ENCODE results near the gene SEMA3D. TPM values are rescaled to one million over a fixed set of nuclear protein-coding genes. Genes with fewer than 3 reads are reported as not detected.
"Not testable (repeated sequence)": the region's sequence is repeated elsewhere in the genome, so short reads cannot be mapped to it uniquely, and the experiment has no call there.

Gene SEMA3D
- total RNA-seq, 2 donors from 2014 or later = not detected

DNA sequence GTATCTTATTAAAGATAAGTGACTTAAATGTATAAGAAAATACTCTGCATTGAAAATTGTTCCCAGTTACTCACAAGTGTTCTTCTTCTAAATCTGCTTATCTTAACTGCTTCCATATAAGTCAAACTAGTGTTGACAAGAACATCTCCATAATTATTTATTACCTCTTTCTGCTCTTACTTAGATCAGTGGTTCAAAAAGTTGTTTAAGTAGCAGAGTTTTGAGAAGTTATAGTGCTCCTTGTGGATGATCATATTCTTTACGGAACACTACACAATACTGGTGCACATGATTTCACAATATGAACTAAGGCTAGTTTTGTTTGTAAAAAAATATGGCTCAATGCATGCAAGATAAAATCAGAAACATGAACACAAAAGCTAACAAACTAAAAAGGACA lies 168.4 kb downstream of the SEMA3D start:
- Mint-ChIP-seq H3K4me1 (ENCODE audit: low read depth in 2 of 2) (no peaks in the 10 kb centered on the region), H3K9me3 (peaks cover 7% of the 10 kb centered on the region)
- ATAC-seq = no peak

GRCh38 chr7:85016286-85016685 lies 170.6 kb downstream of the SEMA3D start:
- H3K27me3 Mint-ChIP-seq = no peaks in the 10 kb centered on the region
- H3K9me3 Mint-ChIP-seq = peaks cover 7% of the 10 kb centered on the region
- H3K4me1 Mint-ChIP-seq (ENCODE audit: low read depth in 2 of 2) = no peaks in the 10 kb centered on the region
- no peak for DNase-seq (ENCODE audit: low spot score)
- no peaks in the 10 kb centered on the region for H3K36me3 Mint-ChIP-seq
- no peak overlapping the region for H3K27ac Mint-ChIP-seq
- no peak for ATAC-seq
- H3K4me3 Mint-ChIP-seq = no peak overlapping the region

More for the DNA sequence above, 168.4 kb downstream of the SEMA3D start:
- Mint-ChIP-seq H3K36me3 (no peaks in the 10 kb centered on the region), H3K27me3 (no peaks in the 10 kb centered on the region), H3K4me3 (no peak overlapping the region), H3K27ac (no peak overlapping the region)
- no peak for DNase-seq (ENCODE audit: low spot score)

GRCh38 chr7:85014936-85015660 lies 171.8 kb downstream of the SEMA3D start:
- H3K36me3 Mint-ChIP-seq = no peaks in the 10 kb centered on the region
- H3K4me3 Mint-ChIP-seq = no peak overlapping the region
- peaks cover 10% of the 10 kb centered on the region for H3K9me3 Mint-ChIP-seq
- H3K4me1 Mint-ChIP-seq (ENCODE audit: low read depth in 2 of 2) = no peaks in the 10 kb centered on the region
- no peak overlapping the region for H3K27ac Mint-ChIP-seq
- H3K27me3 Mint-ChIP-seq = no peaks in the 10 kb centered on the region
- no peak for ATAC-seq
- no peak for DNase-seq (ENCODE audit: low spot score)

DNA sequence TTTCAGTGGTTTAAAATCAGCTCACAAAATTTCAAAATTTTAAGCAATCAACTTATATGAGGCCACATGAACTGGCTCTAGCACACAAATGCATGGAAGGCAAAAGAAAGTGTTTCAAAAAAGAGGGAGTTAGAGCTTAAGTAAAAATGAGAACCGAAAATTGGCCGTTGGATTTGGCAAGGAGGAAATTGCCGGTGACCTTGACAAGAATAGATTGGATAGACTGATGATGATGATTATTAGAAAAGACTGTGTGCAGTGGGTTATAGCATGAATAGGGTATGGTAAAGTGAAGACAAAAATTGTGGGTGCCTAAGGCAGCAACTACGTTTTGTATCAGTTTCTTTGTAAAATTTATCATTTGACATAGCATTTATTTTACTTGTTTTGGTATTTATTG lies 175.7 kb downstream of the SEMA3D start:
- peaks cover 2% of the 10 kb centered on the region for H3K9me3 Mint-ChIP-seq
- no peak overlapping the region for H3K4me3 Mint-ChIP-seq
- no peaks in the 10 kb centered on the region for H3K4me1 Mint-ChIP-seq (ENCODE audit: low read depth in 2 of 2)
- H3K27ac Mint-ChIP-seq = no peak overlapping the region
- ATAC-seq = no peak
- no peaks in the 10 kb centered on the region for H3K27me3 Mint-ChIP-seq
- H3K36me3 Mint-ChIP-seq = no peaks in the 10 kb centered on the region
- DNase-seq (ENCODE audit: low spot score) = no peak

DNA sequence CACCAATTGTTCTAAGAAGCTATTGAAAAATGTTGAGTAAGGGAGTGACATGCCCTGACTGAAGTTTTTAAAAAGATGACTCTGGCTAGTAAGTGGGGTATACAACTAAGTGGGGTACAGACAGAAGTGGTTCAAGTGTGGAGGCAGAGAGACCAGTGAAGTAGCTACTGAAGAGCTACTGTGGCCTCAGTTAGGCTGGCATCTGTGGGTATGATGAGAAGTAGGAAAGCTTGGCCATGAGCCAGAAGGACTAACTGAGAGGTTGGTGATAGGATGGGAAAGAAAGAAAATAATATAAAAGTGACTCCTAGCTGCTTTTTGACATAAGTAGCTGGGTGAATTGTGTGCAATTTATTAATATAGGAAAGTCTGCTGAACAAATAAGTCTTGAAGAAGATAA lies 176.6 kb downstream of the SEMA3D start:
- no peak for ATAC-seq
- Mint-ChIP-seq H3K36me3 (no peaks in the 10 kb centered on the region), H3K4me3 (no peak overlapping the region), H3K27me3 (no peaks in the 10 kb centered on the region), H3K27ac (no peak overlapping the region), H3K9me3 (peaks cover 2% of the 10 kb centered on the region), H3K4me1 (ENCODE audit: low read depth in 2 of 2) (no peaks in the 10 kb centered on the region)
- DNase-seq (ENCODE audit: low spot score) = no peak

GRCh38 chr7:85006754-85007153 lies 180.1 kb downstream of the SEMA3D start:
- Mint-ChIP-seq H3K4me1 (ENCODE audit: low read depth in 2 of 2) (no peaks in the 10 kb centered on the region), H3K9me3 (peaks cover 6% of the 10 kb centered on the region), H3K27me3 (no peaks in the 10 kb centered on the region), H3K27ac (no peak overlapping the region), H3K4me3 (no peak overlapping the region), H3K36me3 (no peaks in the 10 kb centered on the region)
- no peak for ATAC-seq
- no peak for DNase-seq (ENCODE audit: low spot score)

GRCh38 chr7:85004402-85004801 lies 182.5 kb downstream of the SEMA3D start:
- H3K36me3 Mint-ChIP-seq = no peaks in the 10 kb centered on the region
- ATAC-seq (no peak), DNase-seq (ENCODE audit: low spot score) (no peak)
- H3K9me3 Mint-ChIP-seq = peaks cover 3% of the 10 kb centered on the region
- no peaks in the 10 kb centered on the region for H3K27me3 Mint-ChIP-seq
- H3K4me3 Mint-ChIP-seq = no peak overlapping the region
- no peaks in the 10 kb centered on the region for H3K4me1 Mint-ChIP-seq (ENCODE audit: low read depth in 2 of 2)
- H3K27ac Mint-ChIP-seq = no peak overlapping the region

DNA sequence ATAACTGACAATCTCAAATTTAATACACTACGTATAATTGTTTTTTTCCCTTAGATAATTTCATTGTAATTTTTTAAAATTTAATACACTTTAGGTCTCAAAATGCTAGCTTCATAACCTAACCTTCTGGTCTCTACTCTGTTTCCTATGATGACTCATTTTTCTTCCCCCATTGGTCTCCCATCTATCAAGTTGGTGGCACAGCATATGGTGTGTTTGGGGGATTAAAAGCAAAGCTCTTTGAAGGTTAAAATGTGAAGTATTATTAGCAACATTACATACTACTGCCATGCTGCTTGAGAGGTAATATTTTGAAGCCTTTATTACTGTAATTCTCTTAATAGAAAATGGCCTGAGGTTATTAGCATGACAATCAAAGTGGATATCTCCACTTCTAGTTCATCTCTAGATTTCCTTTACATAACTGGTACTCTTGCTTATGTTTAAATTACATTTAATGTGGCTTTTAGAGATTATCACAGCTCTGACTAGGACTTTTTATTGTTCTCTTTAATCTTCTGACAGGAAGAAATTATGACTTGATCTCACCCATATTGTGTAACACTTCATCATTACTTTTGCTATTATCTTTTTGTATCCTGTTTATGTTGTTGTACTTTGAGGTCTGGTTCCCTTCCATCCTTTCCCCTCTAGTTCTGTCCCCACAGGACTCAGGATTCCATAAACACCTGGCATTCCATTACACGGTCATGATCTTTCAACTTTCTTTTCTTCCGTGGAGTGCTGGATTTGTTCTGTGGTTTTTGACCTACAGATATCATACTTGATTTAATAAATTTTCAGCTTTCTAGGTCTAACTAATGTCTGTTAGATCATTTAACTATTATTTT lies 185.1 kb downstream of the SEMA3D start:
- Mint-ChIP-seq H3K27ac (no peak overlapping the region), H3K9me3 (peaks cover 3% of the 10 kb centered on the region), H3K36me3 (no peaks in the 10 kb centered on the region), H3K4me3 (no peak overlapping the region), H3K27me3 (no peaks in the 10 kb centered on the region), H3K4me1 (ENCODE audit: low read depth in 2 of 2) (no peaks in the 10 kb centered on the region)
- ATAC-seq (no peak), DNase-seq (ENCODE audit: low spot score) (no peak)

DNA sequence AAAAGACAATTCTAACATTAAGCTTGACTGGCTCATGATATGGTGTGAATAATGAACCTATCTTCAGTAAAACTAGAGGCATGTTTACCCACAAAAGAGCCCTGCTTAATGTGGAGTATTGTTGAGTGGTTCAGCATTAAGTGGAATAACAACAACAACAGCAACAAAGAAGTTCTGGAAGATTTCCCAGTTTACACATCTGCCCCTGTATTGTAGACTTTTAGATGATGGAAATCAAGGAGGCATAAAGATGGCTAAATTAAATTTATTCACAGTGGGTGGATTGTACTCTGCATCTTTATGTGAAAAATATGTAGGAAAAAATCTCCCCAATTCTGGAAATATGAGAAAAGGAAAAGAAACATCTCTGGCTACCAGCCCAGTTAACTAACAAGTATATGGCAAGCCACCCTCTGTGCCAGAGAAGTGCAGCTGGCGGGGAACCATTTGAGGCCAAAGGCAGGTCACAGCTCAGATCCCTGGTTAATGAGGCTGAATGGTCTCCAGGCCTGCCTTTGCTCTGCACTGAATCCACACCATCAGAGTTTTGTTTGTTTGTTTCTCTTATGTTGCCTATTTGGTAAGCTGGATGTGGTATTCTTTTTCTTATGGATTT lies 186.0 kb downstream of the SEMA3D start:
- no peak for ATAC-seq
- Mint-ChIP-seq H3K27ac (no peak overlapping the region), H3K9me3 (peaks cover 3% of the 10 kb centered on the region), H3K4me3 (no peak overlapping the region), H3K4me1 (ENCODE audit: low read depth in 2 of 2) (no peaks in the 10 kb centered on the region), H3K27me3 (no peaks in the 10 kb centered on the region), H3K36me3 (no peaks in the 10 kb centered on the region)
- no peak for DNase-seq (ENCODE audit: low spot score)

- H3K4me1 Mint-ChIP-seq (ENCODE audit: low read depth in 2 of 2) = no peaks in the 10 kb centered on the region
- ATAC-seq = no peak
- H3K27ac Mint-ChIP-seq = no peak overlapping the region
- peaks cover 3% of the 10 kb centered on the region for H3K9me3 Mint-ChIP-seq
- no peak for DNase-seq (ENCODE audit: low spot score)
- H3K4me3 Mint-ChIP-seq = no peak overlapping the region
- no peaks in the 10 kb centered on the region for H3K27me3 Mint-ChIP-seq
- H3K36me3 Mint-ChIP-seq = no peaks in the 10 kb centered on the region
These were observed 187.4 kb downstream of the SEMA3D start for GRCh38 chr7:84999450-84999849.

DNA sequence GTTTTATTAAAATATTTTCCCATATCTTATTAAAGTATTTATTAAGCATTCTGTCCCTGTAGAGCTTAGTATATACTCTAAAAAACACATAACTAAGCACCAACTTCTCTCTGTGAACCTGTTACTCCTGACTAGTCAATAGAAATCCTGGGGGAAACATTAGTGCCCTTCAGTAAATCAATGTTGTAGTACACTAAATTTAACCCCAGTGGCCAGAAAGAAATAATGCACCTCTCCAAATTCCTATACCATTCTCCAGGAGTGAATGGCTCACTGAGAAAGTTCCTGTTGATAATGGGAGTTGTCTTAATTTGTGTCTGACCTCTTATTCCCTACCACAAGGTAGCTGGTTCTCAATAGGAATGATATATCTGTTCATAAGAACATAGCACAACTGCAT lies 188.2 kb downstream of the SEMA3D start:
- no peak for DNase-seq (ENCODE audit: low spot score)
- ATAC-seq = no peak
- H3K9me3 Mint-ChIP-seq = peaks cover 3% of the 10 kb centered on the region
- H3K27ac Mint-ChIP-seq = no peak overlapping the region
- no peak overlapping the region for H3K4me3 Mint-ChIP-seq
- H3K36me3 Mint-ChIP-seq = no peaks in the 10 kb centered on the region
- H3K4me1 Mint-ChIP-seq (ENCODE audit: low read depth in 2 of 2) = no peaks in the 10 kb centered on the region
- H3K27me3 Mint-ChIP-seq = no peaks in the 10 kb centered on the region

DNA sequence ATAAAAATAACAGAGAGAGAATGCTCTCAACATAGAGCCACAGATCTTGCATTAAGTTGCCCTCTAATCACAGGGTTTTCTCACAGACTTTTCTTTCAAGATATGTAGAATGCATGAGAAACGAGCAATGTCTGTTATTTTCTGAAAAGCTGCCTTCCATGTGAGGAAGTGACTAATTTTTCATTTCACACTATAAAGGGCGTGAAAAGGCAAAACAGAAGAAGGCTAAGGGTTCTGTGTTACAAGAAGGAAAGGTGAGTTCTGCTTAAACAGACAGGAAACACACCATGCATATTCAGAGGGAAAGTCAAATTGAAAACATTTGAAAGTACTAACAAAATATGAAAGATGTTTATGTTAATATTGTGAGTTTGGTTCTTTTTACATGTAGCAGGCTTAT lies 189.2 kb downstream of the SEMA3D start:
- ATAC-seq = no peak

DNA sequence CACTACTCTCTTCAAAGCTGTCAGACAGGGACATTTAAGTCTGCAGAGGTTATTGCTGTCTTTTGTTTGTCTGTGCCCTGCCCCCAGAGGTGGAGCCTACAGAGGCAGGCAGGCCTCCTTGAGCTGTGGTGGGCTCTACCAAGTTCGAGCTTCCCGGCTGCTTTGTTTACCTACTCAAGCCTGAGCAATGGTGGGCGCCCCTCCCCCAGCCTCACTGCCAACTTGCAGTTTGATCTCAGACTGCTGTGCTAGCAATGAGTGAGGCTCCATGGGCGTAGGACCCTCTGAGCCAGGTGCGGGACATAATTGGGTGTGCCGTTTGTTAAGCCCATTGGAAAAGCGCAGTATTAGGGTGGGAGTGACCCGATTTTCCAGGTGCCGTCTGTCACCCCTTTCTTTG lies 193.9 kb downstream of the SEMA3D start:
- not testable (repeated sequence) for H3K36me3 Mint-ChIP-seq; H3K4me3 Mint-ChIP-seq; H3K4me1 Mint-ChIP-seq (ENCODE audit: low read depth in 2 of 2); H3K9me3 Mint-ChIP-seq; ATAC-seq; H3K27me3 Mint-ChIP-seq; DNase-seq (ENCODE audit: low spot score); H3K27ac Mint-ChIP-seq

More for the DNA sequence above, 189.2 kb downstream of the SEMA3D start:
- no peak overlapping the region for H3K27ac Mint-ChIP-seq
- H3K27me3 Mint-ChIP-seq = no peaks in the 10 kb centered on the region
- DNase-seq (ENCODE audit: low spot score) = no peak
- H3K4me1 Mint-ChIP-seq (ENCODE audit: low read depth in 2 of 2) = no peaks in the 10 kb centered on the region
- H3K4me3 Mint-ChIP-seq = no peak overlapping the region
- peaks cover 3% of the 10 kb centered on the region for H3K9me3 Mint-ChIP-seq
- H3K36me3 Mint-ChIP-seq = no peaks in the 10 kb centered on the region
